ENCODE data around the gene GDA.

GRCh38 chr9:72200452-72200851 lies 51.2 kb downstream of the GDA start:
- TF ChIP-seq, protein P1, sequence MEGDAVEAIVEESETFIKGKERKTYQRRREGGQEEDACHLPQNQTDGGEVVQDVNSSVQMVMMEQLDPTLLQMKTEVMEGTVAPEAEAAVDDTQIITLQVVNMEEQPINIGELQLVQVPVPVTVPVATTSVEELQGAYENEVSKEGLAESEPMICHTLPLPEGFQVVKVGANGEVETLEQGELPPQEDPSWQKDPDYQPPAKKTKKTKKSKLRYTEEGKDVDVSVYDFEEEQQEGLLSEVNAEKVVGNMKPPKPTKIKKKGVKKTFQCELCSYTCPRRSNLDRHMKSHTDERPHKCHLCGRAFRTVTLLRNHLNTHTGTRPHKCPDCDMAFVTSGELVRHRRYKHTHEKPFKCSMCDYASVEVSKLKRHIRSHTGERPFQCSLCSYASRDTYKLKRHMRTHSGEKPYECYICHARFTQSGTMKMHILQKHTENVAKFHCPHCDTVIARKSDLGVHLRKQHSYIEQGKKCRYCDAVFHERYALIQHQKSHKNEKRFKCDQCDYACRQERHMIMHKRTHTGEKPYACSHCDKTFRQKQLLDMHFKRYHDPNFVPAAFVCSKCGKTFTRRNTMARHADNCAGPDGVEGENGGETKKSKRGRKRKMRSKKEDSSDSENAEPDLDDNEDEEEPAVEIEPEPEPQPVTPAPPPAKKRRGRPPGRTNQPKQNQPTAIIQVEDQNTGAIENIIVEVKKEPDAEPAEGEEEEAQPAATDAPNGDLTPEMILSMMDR (IDR thresholded peaks at IDR 0.05), result no peak
- TF ChIP-seq POLR2A (IDR thresholded peaks at IDR 0.05), result no peak

Data from esophagus squamous epithelium (tissue), 4 donors.